K562 (cell line): Measurements from ENCODE around the gene MTSS2. TPM values are rescaled to one million over a fixed set of nuclear protein-coding genes. Genes with fewer than 3 reads are reported as not detected.

Experiments used
- ATAC-seq: fragments of 200-7000 bp; cut with Tn5 transposase; 3 replicates; pipeline ENCODE4 v1.9.1; 2020; ENCODE audit warnings: moderate library complexity
- BruUV-seq: library from RNA; stranded (reverse); fragments of 400-500 nt; replicated peaks from 2 replicates; lab custom pipeline; 2021; lab: Mats Ljungman, UMichigan
- CTCF ChIA-PET: fragments of 300-600 bp; formaldehyde crosslinking; extraction: SDS; loops from one replicate; lab custom pipeline; 2021; ENCODE audit warnings: low intra/inter-chr PET ratio; lab: Yijun Ruan, JAX
- POLR2A ChIA-PET: fragments of 300-600, 350-650 bp; sonication (Branson Sonifier 250); formaldehyde crosslinking; extraction: SDS; loops from one replicate; lab custom pipeline; 2021; ENCODE audit warnings: antibody characterized with exemption, inconsistent platforms; lab: Yijun Ruan, JAX
- DNase-seq, 4 experiments: peaks; one replicate each; pipeline versions ENCODE4 v3.0.0 to v3.0.0-alpha.2; 2011 to 2018; ENCODE audit warnings: low spot score in 3 of 4, mixed read lengths in 3 of 4; ENCODE audit errors: extremely low read depth in 1 of 4
- FAIRE-seq: peaks from 2 replicates; lab custom pipeline; 2011; peaks lifted over from hg19 to GRCh38; lab: Jason Lieb, UNC
- H2AFZ ChIP-seq: 2 replicates; pipeline ENCODE4 v1.6.0; 2011; ENCODE audit warnings: low read depth, low read length, control low read depth, inconsistent platforms
- H3K27ac ChIP-seq: fragments of 200-600 bp; 3 replicates; pipeline ENCODE4 v1.8.0; 2011; ENCODE audit warnings: low read depth, mild to moderate bottlenecking, control low read depth, inconsistent platforms, low read length, moderate library complexity, mixed read lengths; ENCODE audit errors: extremely low read depth
- H3K27me3 ChIP-seq, 2 experiments: fragments of 300-600 bp in 1 of 2; 2 replicates in 1 of 2; 3 replicates in 1 of 2; pipeline versions ENCODE4 v1.6.0 to v1.8.0; 2011; ENCODE audit warnings: inconsistent platforms in 2 of 2, low read length in 2 of 2, mild to moderate bottlenecking in 1 of 2, mixed read lengths in 1 of 2, moderate library complexity in 1 of 2; ENCODE audit not compliant: control insufficient read depth in 2 of 2, insufficient read depth in 2 of 2
- H3K36me3 ChIP-seq: fragments of 300-600 bp; 3 replicates; pipeline ENCODE4 v1.8.0; 2011; ENCODE audit warnings: mild to moderate bottlenecking, low read length, inconsistent platforms; ENCODE audit not compliant: control insufficient read depth, insufficient read depth
- H3K4me1 ChIP-seq, 2 experiments: fragments of 200-600 bp in 1 of 2; replicated peaks in 1 of 2; 2 replicates in 1 of 2; 3 replicates in 1 of 2; pipeline versions ENCODE4 v1.5.1 to v1.8.0; 2011; ENCODE audit warnings: inconsistent platforms in 2 of 2, low read length in 2 of 2, mild to moderate bottlenecking in 1 of 2, mixed read lengths in 1 of 2, moderate library complexity in 1 of 2; ENCODE audit not compliant: control insufficient read depth in 2 of 2, insufficient read depth in 2 of 2
- H3K4me2 ChIP-seq: 2 replicates; pipeline ENCODE4 v1.6.1; 2011; ENCODE audit warnings: low read length, control low read depth, inconsistent platforms, mixed read lengths; ENCODE audit not compliant: insufficient read depth
- H3K4me3 ChIP-seq: fragments of 200-600 bp; sonication (generic), shearing (Covaris generic); 2 replicates; pipeline ENCODE4 v1.5.1; 2016; ENCODE audit warnings: control low read depth, inconsistent platforms
- H3K79me2 ChIP-seq: fragments of 200-600 bp; 3 replicates; pipeline ENCODE4 v1.8.0; 2011; ENCODE audit warnings: low read length, inconsistent platforms; ENCODE audit not compliant: control insufficient read depth, insufficient read depth
- H3K9ac ChIP-seq, 2 experiments: 2 replicates each; pipeline versions ENCODE4 v1.6.0 to v1.6.1; 2011; ENCODE audit warnings: low read depth in 2 of 2, low read length in 2 of 2, control low read depth in 1 of 2, inconsistent platforms in 1 of 2, mild to moderate bottlenecking in 1 of 2, mixed read lengths in 1 of 2; ENCODE audit not compliant: insufficient read depth in 1 of 2
- H3K9me1 ChIP-seq: one replicate; pipeline ENCODE4 v1.6.0; 2011; ENCODE audit warnings: inconsistent platforms, mild to moderate bottlenecking, low read length, moderate library complexity; ENCODE audit not compliant: control insufficient read depth, insufficient read depth
- H3K9me3 ChIP-seq: replicated peaks from 2 replicates; pipeline ENCODE4 v1.5.1; 2011; ENCODE audit warnings: low read depth, low read length, inconsistent platforms; ENCODE audit not compliant: control insufficient read depth, insufficient read depth
- H4K20me1 ChIP-seq: replicated peaks from 2 replicates; pipeline ENCODE4 v1.6.1; 2011; ENCODE audit warnings: low read length, inconsistent platforms, mixed read lengths; ENCODE audit not compliant: control insufficient read depth, insufficient read depth
- MAZ ChIP-seq, 2 experiments: fragments of 450-650 bp in 1 of 2; sonication (generic) in 1 of 2; formaldehyde crosslinking; IDR thresholded peaks in 1 of 2; conservative IDR thresholded peaks in 1 of 2; 2 replicates each; pipeline versions ENCODE4 v1.4.0 to v1.5.0; 2020; ENCODE audit warnings: mild to moderate bottlenecking in 1 of 2, missing genetic modification reagents in 1 of 2
- MECOM ChIP-seq: fragments of 250-450 bp; sonication (Bioruptor Pico); IDR thresholded peaks from 2 replicates; pipeline ENCODE4 v1.8.0; 2022; ENCODE audit warnings: inconsistent platforms
- MED1 ChIP-seq: sonication (generic); formaldehyde crosslinking; IDR thresholded peaks from 2 replicates; pipeline ENCODE4 v1.8.1; 2023; ENCODE audit warnings: missing genetic modification reagents, borderline replicate concordance
- NFIC ChIP-seq: fragments of 450-650 bp; IDR thresholded peaks from 2 replicates; pipeline ENCODE4 v1.6.1; 2017; ENCODE audit warnings: mild to moderate bottlenecking, inconsistent platforms
- RBFOX2 ChIP-seq: fragments of 200-400 bp; formaldehyde crosslinking; IDR thresholded peaks from 2 replicates; pipeline ENCODE4 v1.6.1; 2017; ENCODE audit warnings: low read depth, mild to moderate bottlenecking, low read length, moderate library complexity
- SRF ChIP-seq, 2 experiments: fragments of 250-450, 450-650 bp in 1 of 2; sonication (Bioruptor Pico) in 1 of 2; sonication (generic) in 1 of 2; formaldehyde crosslinking; IDR thresholded peaks; 2 replicates each; pipeline versions ENCODE4 v1.5.0 to v1.5.1; 2020 to 2022; ENCODE audit warnings: mild to moderate bottlenecking in 1 of 2, missing genetic modification reagents in 1 of 2
- XRCC3 ChIP-seq: fragments of 450-650 bp; IDR thresholded peaks from 2 replicates; pipeline ENCODE4 v1.6.1; 2017; ENCODE audit warnings: mild to moderate bottlenecking, moderate library complexity
- WGBS: fragments of 100-300 bp; shearing (Covaris generic); methylation state at CpG from one replicate; pipeline ENCODE4 v1.1.6; 2016; ENCODE audit warnings: low coverage, mixed read lengths; ENCODE audit not compliant: insufficient coverage; ENCODE audit errors: missing lambda C conversion rate; 5-methylcytosine and 5-hydroxymethylcytosine counted together
- in situ Hi-C: fragments of 300-500 bp; cut with MboI; formaldehyde crosslinking; loops from 4 replicates; pipeline ENCODE4 v1.15.0; 2018; ENCODE audit warnings: inconsistent platforms, mixed read lengths
- intact Hi-C: fragments of 100-400 bp; cut with micrococcal nuclease; formaldehyde crosslinking; loops from 2 replicates; pipeline ENCODE4 v1.14.2; 2022
- polyA plus RNA-seq, 8 experiments: library from polyadenylated mRNA; depleted of rRNA in 4 of 8; stranded (reverse) in 5 of 8; unstranded in 3 of 8; fragments of >200 nt; fragmentation: Nextera tagmentation in 2 of 8; fragmentation: Illumina TruSeq in 1 of 8; extraction: Ambion mirVana in 2 of 8; extraction: Trizol in 1 of 8; gene quantifications; 2 replicates each; pipeline versions ENCODE4 v1.2.1 to v1.2.3, GENCODE V29; 2011 to 2014; ENCODE audit warnings: inconsistent platforms in 1 of 8, missing spikeins in 1 of 8
- total RNA-seq, 7 experiments: library from RNA; depleted of rRNA in 6 of 7; stranded (reverse); fragments of >200 nt in 6 of 7; fragmentation: Illumina TruSeq in 2 of 7; extraction: Trizol in 2 of 7; gene quantifications; 2 replicates each; pipeline versions ENCODE4 v1.2.1 to v1.2.3, GENCODE V29; 2011 to 2021; ENCODE audit warnings: low replicate concordance in 1 of 7
- TF ChIP-seq, protein P1 (sequence below): fragments of 150-350 bp; IDR thresholded peaks from 2 replicates; pipeline ENCODE4 v1.6.1; 2014; ENCODE audit warnings: low read depth, mild to moderate bottlenecking, low read length, borderline replicate concordance

MTSS2 gene
- total and polyA plus RNA-seq, 9 of the 15 experiments (the other 6 are each of a cell fraction or from before 2014, with no cell fraction given): 0.11 to 60.3 (median 16.9) TPM

DNA sequence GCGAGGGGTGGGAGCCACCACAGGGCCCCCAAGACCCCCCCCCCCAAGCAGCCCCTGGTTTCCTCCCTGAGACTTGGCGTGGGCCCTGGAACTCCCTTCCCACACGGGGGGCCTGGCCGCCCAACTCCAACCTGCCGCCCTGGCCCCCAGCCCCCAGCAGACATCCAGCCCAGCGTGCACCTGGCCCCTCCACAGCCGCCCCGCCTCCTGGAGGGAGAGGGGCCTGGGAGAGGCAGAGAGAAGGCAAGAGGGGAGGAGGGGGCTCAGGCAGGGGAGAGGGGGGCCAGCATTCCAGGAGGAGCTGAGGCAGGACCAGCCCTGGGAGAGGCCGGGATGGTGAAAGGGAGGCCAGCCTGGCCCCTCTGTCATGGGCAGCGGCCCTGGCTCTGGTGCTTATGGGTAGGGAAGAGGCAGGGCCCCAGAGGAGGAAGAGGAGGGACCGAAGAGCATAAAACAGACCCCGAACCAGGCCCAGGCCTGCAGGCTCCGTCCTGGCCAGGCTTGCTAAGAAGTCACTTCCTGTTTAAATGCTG is 22.8 kb downstream of the MTSS2 start:
- no TSS peak for BruUV-seq
- peaks cover 0 to 37% of the 10 kb centered on the region in 2 experiments; a peak in 2 of 5 replicates for H3K4me1 ChIP-seq
- no peaks in the 10 kb centered on the region for H4K20me1 ChIP-seq
- no peak overlapping the region for H3K4me2 ChIP-seq
- intact Hi-C loops (no loop called here), in situ Hi-C loops (no loop called here)
- WGBS: 80% methylated on average over 2 of the region's 13 CpGs
- ATAC-seq (no peak; the same call in 2 of the 3 replicates), DNase-seq (no peak), FAIRE-seq (no peak)
- no peak for TF ChIP-seq MAZ (CRISPR knock-in tag; conservative IDR thresholded peaks at IDR 0.05 in 1 of 2, IDR thresholded peaks at IDR 0.05 in 1 of 2)
- no peak for TF ChIP-seq MECOM (CRISPR knock-in tag)
- TF ChIP-seq MED1 (CRISPR knock-in tag): no peak
- no peak overlapping the region for H3K4me3 ChIP-seq
- H3K9me3 ChIP-seq: no peaks in the 10 kb centered on the region
- no peak overlapping the region for H3K27ac ChIP-seq
- H3K27me3 ChIP-seq: no peaks in the 10 kb centered on the region
- ChIA-PET POLR2A (interaction anchor here (0.7 kb wide), 1 partner anchor 538 kb away, joined by 3 read pairs; no protein-coding TSS in a partner anchor), CTCF (no interaction called here)
- peaks cover 49% of the 10 kb centered on the region; the same call in 2 of the 3 replicates for H3K36me3 ChIP-seq
- H2AFZ ChIP-seq: no peak overlapping the region
- H3K9me1 ChIP-seq: no peaks in the 10 kb centered on the region
- no peaks in the 10 kb centered on the region for H3K79me2 ChIP-seq
- H3K9ac ChIP-seq: no peak overlapping the region

DNA sequence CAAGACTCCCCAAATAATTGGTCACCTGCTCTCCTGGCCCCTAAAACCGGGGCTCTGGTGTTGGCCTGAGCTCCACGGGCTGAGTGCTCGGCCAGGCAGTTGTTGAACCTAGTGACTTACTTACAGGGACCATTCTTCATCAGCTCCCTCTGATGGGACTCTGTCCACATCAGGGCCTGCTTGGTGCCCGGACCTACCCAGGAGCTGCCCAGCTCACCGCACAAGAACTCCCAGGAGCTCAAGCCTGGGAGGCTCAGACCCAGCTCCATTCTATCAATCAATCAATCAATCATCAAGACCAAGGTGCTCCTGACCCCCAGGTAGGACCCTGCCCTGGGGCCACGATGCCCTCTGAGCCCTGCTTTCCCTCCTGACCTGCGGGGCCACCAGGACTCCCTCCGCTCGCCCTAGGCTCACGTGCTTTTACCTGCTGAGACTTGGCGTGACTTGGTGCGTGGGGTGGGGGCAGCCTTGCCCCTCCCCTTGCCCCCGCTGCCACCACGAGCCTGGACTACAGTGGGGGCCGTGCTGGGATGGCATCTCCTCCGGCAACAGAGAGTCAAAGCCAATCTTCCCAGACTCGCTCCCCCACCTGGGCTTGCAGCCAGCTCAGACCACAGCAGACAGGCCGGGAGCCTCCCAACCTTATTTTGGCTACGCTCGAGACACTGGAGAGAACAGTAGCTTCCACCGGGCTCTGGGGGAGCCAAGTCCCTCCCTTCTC is 23.8 kb downstream of the MTSS2 start:
- BruUV-seq: TSS peak; percentile 63
- Histone ChIP-seq H3K4me3 (no peak overlapping the region), H3K79me2 (no peaks in the 10 kb centered on the region), H2AFZ (no peak overlapping the region), H3K9me3 (no peaks in the 10 kb centered on the region), H3K4me2 (no peak overlapping the region), H3K9me1 (no peaks in the 10 kb centered on the region), H4K20me1 (no peaks in the 10 kb centered on the region), H3K27ac (no peak overlapping the region), H3K4me1 (peaks cover 0 to 38% of the 10 kb centered on the region in 2 experiments; a peak in 2 of 5 replicates), H3K36me3 (peaks cover 40% of the 10 kb centered on the region; the same call in 2 of the 3 replicates), H3K27me3 (no peaks in the 10 kb centered on the region), H3K9ac (no peak overlapping the region)
- in situ Hi-C loops (no loop called here), intact Hi-C loops (no loop called here)
- ChIA-PET POLR2A (interaction anchor here (0.6 to 0.9 kb wide), 3 partner anchors 13 to 52 kb away, joined by 3 read pairs; partner anchors contain the start of gene IL34), CTCF (no interaction called here)
- DNase-seq (no peak), ATAC-seq (peak; percentile 15), FAIRE-seq (no peak)
- 70% methylated on average over 20 of the region's 21 CpGs for WGBS
- TF ChIP-seq, protein P1, sequence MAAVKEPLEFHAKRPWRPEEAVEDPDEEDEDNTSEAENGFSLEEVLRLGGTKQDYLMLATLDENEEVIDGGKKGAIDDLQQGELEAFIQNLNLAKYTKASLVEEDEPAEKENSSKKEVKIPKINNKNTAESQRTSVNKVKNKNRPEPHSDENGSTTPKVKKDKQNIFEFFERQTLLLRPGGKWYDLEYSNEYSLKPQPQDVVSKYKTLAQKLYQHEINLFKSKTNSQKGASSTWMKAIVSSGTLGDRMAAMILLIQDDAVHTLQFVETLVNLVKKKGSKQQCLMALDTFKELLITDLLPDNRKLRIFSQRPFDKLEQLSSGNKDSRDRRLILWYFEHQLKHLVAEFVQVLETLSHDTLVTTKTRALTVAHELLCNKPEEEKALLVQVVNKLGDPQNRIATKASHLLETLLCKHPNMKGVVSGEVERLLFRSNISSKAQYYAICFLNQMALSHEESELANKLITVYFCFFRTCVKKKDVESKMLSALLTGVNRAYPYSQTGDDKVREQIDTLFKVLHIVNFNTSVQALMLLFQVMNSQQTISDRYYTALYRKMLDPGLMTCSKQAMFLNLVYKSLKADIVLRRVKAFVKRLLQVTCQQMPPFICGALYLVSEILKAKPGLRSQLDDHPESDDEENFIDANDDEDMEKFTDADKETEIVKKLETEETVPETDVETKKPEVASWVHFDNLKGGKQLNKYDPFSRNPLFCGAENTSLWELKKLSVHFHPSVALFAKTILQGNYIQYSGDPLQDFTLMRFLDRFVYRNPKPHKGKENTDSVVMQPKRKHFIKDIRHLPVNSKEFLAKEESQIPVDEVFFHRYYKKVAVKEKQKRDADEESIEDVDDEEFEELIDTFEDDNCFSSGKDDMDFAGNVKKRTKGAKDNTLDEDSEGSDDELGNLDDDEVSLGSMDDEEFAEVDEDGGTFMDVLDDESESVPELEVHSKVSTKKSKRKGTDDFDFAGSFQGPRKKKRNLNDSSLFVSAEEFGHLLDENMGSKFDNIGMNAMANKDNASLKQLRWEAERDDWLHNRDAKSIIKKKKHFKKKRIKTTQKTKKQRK: no peak
- TF ChIP-seq SRF (CRISPR knock-in tag; IDR thresholded peaks at IDR 0.05) (no peak), RBFOX2 (peak; percentile 44; the same call in 1 of the 2 replicates), NFIC (0 out of 2 replicates have a peak, but pooled peaks have one; percentile 15), XRCC3 (no peak)
